Middle frontal gyrus (tissue), 1 donor: Measurements from ENCODE around the gene EXOC6B.

Source experiments
- DNase-seq: peaks from one replicate; pipeline ENCODE4 v3.0.0-alpha.2; 2015; ENCODE audit warnings: low spot score; ENCODE audit errors: extremely low spot score

Gene EXOC6B

GRCh38 chr2:72289283-72289682, 536.5 kb downstream of the EXOC6B start:
- DNase-seq = no peak

DNA sequence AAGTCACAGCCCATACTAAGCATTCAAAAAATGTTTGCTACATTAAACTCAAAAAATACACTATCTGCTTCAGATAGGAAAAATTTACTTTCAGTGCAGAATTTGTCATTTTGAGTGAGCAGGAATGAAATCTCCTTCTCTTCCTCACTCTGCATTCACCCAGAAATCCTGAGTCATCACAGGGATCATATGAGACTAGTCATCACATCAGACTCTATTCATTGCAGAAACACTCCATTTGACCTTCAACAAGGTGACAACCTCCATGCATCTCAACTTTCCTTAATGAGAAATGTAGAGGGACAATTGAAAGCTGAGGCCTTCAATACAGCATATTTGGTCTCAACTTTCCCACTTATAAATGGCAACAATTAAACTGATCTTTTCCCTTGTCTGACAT, 547.8 kb downstream of the EXOC6B start:
- DNase-seq = no peak

GRCh38 chr2:72276876-72277275, 549.0 kb downstream of the EXOC6B start:
- DNase-seq = no peak

DNA sequence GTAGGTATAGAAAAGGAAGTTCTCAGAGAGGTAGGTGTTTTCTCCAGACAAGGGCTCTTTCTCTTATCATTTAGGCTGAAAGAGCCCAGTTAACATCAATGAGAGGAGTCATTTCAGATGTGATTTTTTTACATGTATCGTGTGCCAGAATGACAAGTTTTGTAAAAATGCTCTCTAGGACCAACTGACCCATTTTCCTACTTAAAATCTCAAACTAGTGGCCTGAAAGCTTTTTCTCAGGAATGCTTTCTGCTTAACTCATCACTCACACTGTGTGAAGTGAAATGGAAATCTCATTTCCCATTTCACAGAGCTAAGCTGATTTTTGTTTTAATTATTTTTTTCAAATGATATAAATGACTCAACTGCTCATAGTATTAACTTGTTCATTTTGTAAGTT, 549.5 kb downstream of the EXOC6B start:
- DNase-seq = no peak

DNA sequence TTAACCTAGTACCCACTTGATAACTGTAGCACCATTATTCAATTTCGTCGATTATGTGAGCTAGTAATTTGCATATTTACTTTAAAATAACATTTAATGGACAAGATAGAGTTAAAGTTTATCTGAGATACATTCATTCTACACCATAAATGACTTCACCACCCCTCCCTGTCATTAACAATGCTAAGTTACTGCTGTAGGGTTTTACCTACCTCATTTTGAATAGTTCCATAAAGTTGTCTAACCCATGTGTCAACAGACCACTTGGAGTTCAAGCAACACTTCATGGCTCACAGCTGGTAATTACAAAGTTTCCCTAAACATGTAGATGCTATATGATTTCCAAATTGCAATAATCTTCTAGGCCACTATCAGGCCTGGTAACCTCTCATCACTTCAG, 550.7 kb downstream of the EXOC6B start:
- DNase-seq = no peak

GRCh38 chr2:72274380-72274797, 551.4 kb downstream of the EXOC6B start:
- DNase-seq = no peak

- DNase-seq = no peak
Measured at GRCh38 chr2:72273384-72273783, 552.4 kb downstream of the EXOC6B start.

- DNase-seq = no peak
Measured at GRCh38 chr2:72271766-72272641, 553.8 kb downstream of the EXOC6B start.

DNA sequence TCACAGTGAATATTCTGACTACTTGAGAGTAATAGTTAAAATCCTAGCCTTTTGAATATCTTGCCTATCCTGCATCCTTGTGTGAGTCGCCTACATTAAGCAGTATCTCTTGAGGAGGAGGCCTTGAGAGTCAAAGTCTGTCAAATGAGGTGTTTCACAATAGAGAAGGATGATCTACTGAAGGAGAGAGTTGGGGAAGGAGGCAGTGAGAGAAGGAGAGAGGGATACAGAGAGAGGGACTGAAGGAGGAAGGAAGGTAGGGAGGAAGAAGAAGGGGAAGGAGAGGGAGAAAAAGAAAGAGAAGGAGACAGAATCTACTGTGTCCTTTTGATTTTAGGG, 554.6 kb downstream of the EXOC6B start:
- DNase-seq = no peak

DNA sequence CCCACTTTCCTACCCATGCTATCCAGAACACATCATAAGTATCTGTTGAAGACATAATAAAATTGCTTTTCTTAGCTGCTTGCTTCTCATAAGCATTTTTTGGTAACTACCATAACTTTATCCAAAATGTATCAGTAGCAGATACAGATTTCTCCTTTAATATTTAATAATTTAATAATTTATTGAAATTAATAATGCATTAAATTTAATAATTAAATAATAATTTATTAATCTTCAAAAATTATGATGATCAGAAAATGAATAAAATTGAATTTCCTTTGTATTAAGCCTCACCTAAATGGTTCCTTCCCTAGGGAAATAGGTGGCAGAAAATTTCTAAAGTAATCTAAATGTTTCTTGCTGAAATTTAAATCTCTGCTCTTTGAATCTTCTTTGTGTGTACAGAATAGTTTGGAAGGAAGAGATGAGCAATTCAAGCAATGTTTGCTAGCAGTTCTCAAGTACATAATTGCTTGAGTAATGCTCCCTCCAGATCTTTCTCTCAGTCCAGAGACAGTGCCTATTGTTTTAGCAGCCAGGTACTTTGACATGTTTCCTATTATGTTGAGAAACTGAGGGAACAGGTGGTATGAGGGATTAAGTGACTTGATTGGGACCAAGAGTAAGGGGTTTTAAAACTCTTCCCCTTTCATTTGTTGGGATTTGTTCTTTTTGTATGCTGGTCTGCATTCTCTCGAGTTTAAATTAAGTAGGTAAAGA, 555.1 kb downstream of the EXOC6B start:
- no peak for DNase-seq

GRCh38 chr2:72263776-72264060, 562.1 kb downstream of the EXOC6B start:
- DNase-seq = no peak

DNA sequence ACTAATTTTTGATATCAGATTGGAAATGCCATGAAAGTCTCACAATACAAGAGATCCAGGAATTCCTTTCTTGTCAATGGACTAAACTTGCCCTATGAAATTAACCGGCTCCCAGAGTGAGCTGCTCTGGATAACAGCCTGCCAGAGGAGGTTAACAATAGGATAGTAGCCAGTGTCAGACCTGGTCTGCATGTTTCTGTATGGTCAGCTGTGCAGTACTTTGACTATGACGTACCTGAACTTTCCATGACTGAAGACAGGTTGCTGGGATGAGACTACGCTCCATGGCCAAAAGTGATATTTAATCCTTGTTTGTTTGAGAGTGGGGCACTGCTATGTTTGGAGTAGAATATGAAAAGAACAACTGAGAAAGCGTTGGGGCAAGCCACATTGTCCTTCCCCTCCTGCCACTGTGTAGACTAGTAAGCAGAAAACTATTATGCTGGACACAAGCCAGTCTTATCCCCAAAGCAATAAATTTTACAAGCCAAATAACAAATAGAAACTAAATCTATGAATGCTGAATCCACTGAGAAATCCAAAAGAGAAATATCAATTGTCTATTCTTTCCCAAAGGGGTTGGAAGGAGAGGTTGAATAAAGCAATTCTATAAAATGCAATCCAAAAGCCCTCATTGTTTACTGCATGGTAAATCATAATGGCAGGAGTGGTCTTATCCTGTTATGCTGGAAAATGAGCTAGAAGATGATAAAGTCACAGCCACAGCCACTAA, 562.6 kb downstream of the EXOC6B start:
- DNase-seq = no peak

- no peak for DNase-seq
Measured at GRCh38 chr2:72261076-72261475, 564.8 kb downstream of the EXOC6B start.

DNA sequence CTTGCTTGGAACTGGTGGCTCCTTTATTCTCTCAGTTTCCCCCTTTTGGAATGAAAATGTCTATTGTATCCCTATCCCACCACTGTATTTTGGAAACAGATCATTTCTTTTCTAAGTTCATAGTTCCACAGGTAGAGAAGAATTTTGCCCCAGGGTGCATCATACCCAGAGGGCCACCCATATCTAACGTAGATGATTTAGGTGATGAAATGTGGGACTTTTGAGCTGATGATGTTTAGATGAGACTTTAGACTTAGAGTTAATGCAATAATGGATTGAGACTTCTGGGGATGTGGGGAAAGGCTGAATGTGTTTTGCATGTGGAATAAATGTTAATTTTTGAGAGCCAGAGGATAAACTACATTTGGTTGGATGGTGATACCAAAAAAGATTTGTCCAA, 570.3 kb downstream of the EXOC6B start:
- no peak for DNase-seq

DNA sequence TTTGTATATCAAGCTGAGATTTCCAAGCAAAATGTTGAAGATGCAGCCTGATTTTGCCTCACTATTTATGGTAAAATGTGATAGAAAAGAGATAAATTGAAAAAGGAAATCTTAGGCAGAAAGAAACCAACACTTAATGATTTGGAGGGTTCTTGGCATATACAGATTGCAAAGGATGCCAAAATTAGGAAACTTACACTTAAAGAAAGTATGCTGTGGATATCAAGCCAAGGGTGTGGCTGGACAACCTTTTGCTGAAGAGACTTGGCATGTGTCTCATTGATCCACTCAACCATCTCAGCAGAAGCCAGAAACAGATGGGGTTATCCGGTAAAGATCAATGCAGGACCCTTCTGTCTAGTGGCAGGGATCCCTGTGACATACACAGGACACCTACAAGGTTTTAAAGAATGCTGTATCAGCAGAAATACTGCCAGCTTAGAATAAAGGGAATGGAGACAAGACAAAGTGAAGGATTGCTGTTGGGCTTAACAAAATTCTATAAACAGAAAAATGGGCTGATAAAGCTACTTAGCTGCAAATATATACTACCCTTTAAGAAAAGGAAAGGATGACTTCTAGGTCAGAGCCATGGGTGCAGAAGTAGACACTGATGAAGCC, 570.9 kb downstream of the EXOC6B start:
- no peak for DNase-seq

GRCh38 chr2:72238311-72238710, 587.5 kb downstream of the EXOC6B start:
- no peak for DNase-seq

GRCh38 chr2:72237549-72237948, 588.3 kb downstream of the EXOC6B start:
- no peak for DNase-seq

GRCh38 chr2:72236445-72237067, 589.3 kb downstream of the EXOC6B start:
- no peak for DNase-seq

DNA sequence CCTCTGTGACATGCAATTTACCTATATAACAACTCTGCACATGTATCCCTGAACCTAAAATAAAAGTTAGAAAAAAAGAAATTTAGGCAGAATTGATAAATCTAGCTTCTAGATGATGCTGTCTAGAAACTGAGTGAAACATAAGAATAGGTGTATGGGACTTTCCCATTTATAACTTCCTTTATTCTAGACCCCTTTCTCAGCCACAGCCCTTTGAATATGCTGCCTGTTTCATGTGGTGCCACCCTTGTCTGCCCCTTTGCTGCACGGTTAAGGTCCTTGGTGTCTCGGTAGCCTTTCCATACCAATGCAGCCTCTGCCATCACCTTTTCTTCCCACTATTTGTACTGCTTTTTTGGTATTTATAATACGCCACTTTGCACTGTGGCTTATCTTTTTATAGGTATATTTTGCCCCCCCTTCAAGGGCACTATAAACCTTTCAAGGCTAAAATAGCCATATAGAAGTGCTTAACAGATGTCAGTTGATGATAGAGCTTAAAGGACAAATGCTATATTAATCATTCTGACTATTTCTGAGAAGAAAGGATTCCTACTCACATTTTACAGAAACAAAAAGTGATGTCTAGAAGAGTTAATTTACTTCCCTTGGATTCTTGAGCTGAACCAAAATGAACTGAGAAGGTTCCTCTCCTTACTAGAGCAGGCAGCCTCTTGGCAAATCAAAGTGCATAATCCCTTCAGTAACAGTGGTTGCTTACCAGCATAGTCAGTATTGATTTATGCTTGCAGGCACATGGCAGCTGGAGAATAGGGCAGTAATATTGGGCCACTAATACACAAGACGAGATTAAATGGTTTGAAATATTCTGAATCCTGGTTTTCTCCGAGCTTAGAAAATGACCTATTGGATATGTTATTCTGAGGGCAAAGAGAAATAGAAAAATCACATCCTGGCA, 590.1 kb downstream of the EXOC6B start:
- no peak for DNase-seq

DNA sequence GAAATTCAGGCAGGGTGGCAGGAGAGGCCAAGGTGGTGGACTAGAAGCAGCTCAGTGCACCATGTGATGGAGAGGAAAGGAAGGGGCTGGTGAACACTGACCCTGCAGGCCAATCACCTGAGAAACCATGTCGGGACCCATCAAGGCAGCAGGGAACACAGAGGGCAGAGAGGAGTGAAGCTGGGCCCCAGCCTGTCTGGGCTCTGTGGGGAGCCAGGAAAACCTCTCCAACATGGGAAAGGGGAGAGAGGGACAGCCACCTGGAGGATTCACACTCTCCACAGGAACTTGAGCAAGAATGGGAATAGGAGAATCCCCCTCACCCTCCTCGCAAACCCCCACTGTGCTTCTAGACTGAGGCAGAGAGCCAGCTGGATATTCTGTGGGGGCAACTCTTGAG, 592.6 kb downstream of the EXOC6B start:
- no peak for DNase-seq
